HEK293T (cell line): Measurements from ENCODE around the gene CASKIN2.

Experiments used
- BHLHE40 ChIP-seq: fragments of 450-650 bp; IDR thresholded peaks from 2 replicates; pipeline ENCODE4 v1.6.1; 2016; ENCODE audit warnings: mild to moderate bottlenecking, moderate library complexity, borderline replicate concordance
- FOXM1 ChIP-seq: fragments of 450-650 bp; IDR thresholded peaks from 2 replicates; pipeline ENCODE4 v1.6.1; 2017; ENCODE audit warnings: mild to moderate bottlenecking, borderline replicate concordance
- PKNOX1 ChIP-seq: fragments of 450-650 bp; IDR thresholded peaks from 2 replicates; pipeline ENCODE4 v1.6.1; 2016
- SP1 ChIP-seq: fragments of 450-650 bp; IDR thresholded peaks from 2 replicates; pipeline ENCODE4 v1.6.1; 2017
- SUZ12 ChIP-seq: fragments of 450-650 bp; IDR thresholded peaks from 2 replicates; pipeline ENCODE4 v1.6.1; 2016; ENCODE audit warnings: mild to moderate bottlenecking
- TARDBP ChIP-seq: fragments of 450-650 bp; IDR thresholded peaks from 2 replicates; pipeline ENCODE4 v1.6.1; 2016

GRCh38 chr17:75511610-75512575, 3.4 kb downstream of the CASKIN2 start:
- TF ChIP-seq BHLHE40, result no peak
- TF ChIP-seq PKNOX1, result no peak
- no peak for TF ChIP-seq SP1
- TF ChIP-seq SUZ12, result no peak
- TF ChIP-seq TARDBP, result no peak
- TF ChIP-seq FOXM1, result no peak
